ENCODE measurements around the gene SLC25A33. TPM values are rescaled to one million over a fixed set of nuclear protein-coding genes. Genes with fewer than 3 reads are reported as not detected.

Gene SLC25A33
- total RNA-seq, 1 donor from 2014 or later: 10.4 TPM

DNA sequence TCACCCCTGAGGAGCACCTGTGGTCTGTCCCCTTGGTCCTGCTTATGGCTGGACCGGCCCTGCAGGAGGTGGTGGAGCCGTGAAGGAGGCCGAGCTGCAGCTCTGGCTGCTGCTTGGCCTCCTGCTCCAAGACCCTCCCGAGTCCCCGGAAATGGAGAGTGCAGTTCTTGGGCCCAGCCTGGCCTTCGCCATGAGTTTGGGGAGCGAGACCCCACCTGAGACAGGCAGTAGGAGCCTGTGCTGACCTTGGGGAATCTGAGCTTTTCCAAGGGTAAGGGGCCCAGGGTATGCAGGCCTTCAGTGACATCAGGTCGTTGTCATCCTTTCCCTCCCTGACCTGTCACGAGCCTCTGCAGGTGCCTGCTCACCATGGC lies 63.5 kb downstream of the SLC25A33 start:
- peaks cover 7% of the 10 kb centered on the region for H3K36me3 Mint-ChIP-seq (ENCODE audit: low read depth)
- no peak overlapping the region for H3K27ac Mint-ChIP-seq
- no peaks in the 10 kb centered on the region for H3K27me3 Mint-ChIP-seq (ENCODE audit: low read depth)
- DNase-seq (ENCODE audit: low spot score): no peak
- intact Hi-C loops (cut with micrococcal nuclease): no loop called here
- H3K4me3 Mint-ChIP-seq (ENCODE audit: low read depth): no peak overlapping the region
- H3K4me1 Mint-ChIP-seq (ENCODE audit: low read depth): no peaks in the 10 kb centered on the region
- no peaks in the 10 kb centered on the region for H3K9me3 Mint-ChIP-seq

DNA sequence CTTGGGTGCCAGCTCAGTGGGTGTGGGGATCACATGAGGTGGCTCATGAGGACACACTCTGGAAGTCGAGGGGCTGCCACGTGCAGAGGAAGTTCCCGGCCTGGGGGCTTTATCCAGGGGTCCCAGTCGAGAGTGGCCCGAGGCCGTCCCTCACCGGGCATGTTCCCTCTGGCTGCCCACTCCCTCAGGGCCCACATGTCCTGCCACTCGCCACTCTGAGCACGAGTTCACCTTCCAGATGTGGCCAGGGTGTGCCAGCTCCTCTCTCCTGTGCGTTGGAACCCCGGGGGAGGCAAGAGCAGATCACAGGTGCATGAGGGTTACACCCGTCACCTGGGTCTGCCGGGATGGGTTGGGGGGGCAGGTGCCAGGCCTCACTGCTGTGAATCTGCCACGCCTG lies 64.0 kb downstream of the SLC25A33 start:
- no peak for DNase-seq (ENCODE audit: low spot score)
- intact Hi-C loops (cut with micrococcal nuclease): no loop called here
- Mint-ChIP-seq H3K27me3 (ENCODE audit: low read depth) (no peaks in the 10 kb centered on the region), H3K4me1 (ENCODE audit: low read depth) (no peaks in the 10 kb centered on the region), H3K4me3 (ENCODE audit: low read depth) (no peak overlapping the region), H3K36me3 (ENCODE audit: low read depth) (peaks cover 7% of the 10 kb centered on the region), H3K9me3 (no peaks in the 10 kb centered on the region), H3K27ac (no peak overlapping the region)

DNA sequence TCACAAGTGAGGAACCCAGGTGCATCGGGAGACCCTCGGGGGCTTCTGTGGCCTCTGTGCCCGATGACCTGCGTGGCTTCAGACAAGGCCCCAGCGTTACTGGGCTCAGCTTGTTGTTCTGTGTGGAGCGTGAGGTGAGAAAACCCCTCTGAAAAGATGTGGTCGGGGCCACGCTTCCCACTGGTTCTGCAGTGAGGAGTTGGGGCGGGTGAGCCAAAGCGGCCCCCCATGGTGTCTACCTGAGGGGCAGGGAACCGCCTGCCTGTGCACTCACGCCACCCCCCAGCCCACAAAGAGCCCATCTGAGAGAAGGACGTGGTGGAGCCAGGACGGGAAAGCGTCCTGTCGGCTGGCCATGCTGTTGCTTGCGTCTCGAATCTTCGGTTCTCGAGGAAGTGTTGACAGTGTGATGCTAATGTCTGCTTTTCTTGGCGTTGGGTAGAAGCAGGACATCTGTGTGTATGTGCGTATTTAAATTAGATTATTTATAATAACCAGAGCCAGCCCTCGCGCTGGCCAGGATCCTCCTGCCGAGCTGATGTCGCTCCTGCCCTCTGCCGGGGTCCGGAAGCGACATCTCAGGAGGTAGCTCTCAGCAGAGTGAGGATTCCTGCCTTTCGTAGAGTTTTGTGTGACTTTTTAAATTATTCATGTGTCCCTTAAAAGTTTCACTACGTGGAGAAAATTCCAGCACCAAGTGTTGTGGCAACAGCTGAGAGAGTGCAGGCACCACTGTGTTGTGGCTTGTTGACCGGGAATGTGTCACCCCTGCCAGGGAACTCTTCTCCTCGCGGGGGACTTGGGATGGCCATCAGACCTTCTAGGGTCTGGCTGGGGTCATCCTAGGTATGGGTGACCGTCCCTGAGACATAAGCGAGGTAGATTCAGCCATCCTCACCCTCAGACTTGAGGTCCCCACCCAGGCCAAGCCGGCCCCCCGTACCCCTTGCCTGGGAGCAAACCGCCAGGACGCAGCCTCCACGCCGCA lies 64.8 kb downstream of the SLC25A33 start:
- Mint-ChIP-seq H3K4me1 (ENCODE audit: low read depth) (no peaks in the 10 kb centered on the region), H3K27ac (no peak overlapping the region), H3K4me3 (ENCODE audit: low read depth) (no peak overlapping the region), H3K27me3 (ENCODE audit: low read depth) (no peaks in the 10 kb centered on the region), H3K36me3 (ENCODE audit: low read depth) (peaks cover 7% of the 10 kb centered on the region), H3K9me3 (no peaks in the 10 kb centered on the region)
- intact Hi-C loops (cut with micrococcal nuclease): no loop called here
- DNase-seq (ENCODE audit: low spot score): no peak

- no peak for DNase-seq (ENCODE audit: low spot score)
- Mint-ChIP-seq H3K9me3 (no peaks in the 10 kb centered on the region), H3K4me3 (ENCODE audit: low read depth) (no peak overlapping the region), H3K4me1 (ENCODE audit: low read depth) (no peaks in the 10 kb centered on the region), H3K27me3 (ENCODE audit: low read depth) (no peaks in the 10 kb centered on the region), H3K27ac (no peak overlapping the region), H3K36me3 (ENCODE audit: low read depth) (peaks cover 6% of the 10 kb centered on the region)
- intact Hi-C loops (cut with micrococcal nuclease): no loop called here
Measured at GRCh38 chr1:9604836-9605235, 65.6 kb downstream of the SLC25A33 start.

DNA sequence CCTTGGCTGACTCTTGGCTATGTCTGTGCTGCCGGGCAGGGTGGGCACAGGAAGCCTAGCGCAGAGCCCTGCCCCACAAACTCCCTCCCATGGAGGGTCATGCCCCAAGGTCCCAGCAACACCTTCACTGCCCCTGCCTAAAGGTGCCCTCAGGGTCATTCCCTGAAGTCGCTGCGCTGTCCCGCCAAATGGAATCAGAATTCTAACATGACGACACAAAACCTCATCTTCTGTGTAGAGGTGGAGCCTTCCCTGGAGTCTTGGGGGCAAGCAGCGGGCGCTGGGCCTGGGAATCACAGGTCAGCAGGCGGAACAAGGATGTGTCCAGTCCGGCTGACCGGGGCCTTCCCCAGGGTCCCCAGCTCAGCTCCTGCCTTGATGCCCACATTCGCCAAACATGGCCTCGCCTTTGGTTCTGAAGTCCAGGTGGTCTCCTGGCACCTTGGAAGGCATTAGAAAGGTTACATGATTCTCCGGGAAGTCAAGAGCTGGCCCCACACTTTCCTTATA lies 66.7 kb downstream of the SLC25A33 start:
- DNase-seq (ENCODE audit: low spot score): no peak
- Mint-ChIP-seq H3K9me3 (no peaks in the 10 kb centered on the region), H3K36me3 (ENCODE audit: low read depth) (peaks cover 7% of the 10 kb centered on the region), H3K4me1 (ENCODE audit: low read depth) (no peaks in the 10 kb centered on the region), H3K4me3 (ENCODE audit: low read depth) (no peak overlapping the region), H3K27ac (no peak overlapping the region), H3K27me3 (ENCODE audit: low read depth) (no peaks in the 10 kb centered on the region)
- intact Hi-C loops (cut with micrococcal nuclease): no loop called here

GRCh38 chr1:9606458-9606857 lies 67.2 kb downstream of the SLC25A33 start:
- DNase-seq (ENCODE audit: low spot score): no peak

GRCh38 chr1:9606948-9607347 lies 67.7 kb downstream of the SLC25A33 start:
- H3K4me3 Mint-ChIP-seq (ENCODE audit: low read depth): no peak overlapping the region
- no peak overlapping the region for H3K27ac Mint-ChIP-seq
- no peaks in the 10 kb centered on the region for H3K27me3 Mint-ChIP-seq (ENCODE audit: low read depth)
- no peaks in the 10 kb centered on the region for H3K9me3 Mint-ChIP-seq
- H3K4me1 Mint-ChIP-seq (ENCODE audit: low read depth): no peaks in the 10 kb centered on the region
- H3K36me3 Mint-ChIP-seq (ENCODE audit: low read depth): peaks cover 11% of the 10 kb centered on the region
- intact Hi-C loops (cut with micrococcal nuclease): no loop called here
- no peak for DNase-seq (ENCODE audit: low spot score)

More at GRCh38 chr1:9606458-9606857, 67.2 kb downstream of the SLC25A33 start:
- no peak overlapping the region for H3K4me3 Mint-ChIP-seq (ENCODE audit: low read depth)
- no peaks in the 10 kb centered on the region for H3K4me1 Mint-ChIP-seq (ENCODE audit: low read depth)
- H3K27me3 Mint-ChIP-seq (ENCODE audit: low read depth): no peaks in the 10 kb centered on the region
- no peak overlapping the region for H3K27ac Mint-ChIP-seq
- peaks cover 9% of the 10 kb centered on the region for H3K36me3 Mint-ChIP-seq (ENCODE audit: low read depth)
- no peaks in the 10 kb centered on the region for H3K9me3 Mint-ChIP-seq
- intact Hi-C loops (cut with micrococcal nuclease): no loop called here

- no peaks in the 10 kb centered on the region for H3K27me3 Mint-ChIP-seq (ENCODE audit: low read depth)
- no peaks in the 10 kb centered on the region for H3K4me1 Mint-ChIP-seq (ENCODE audit: low read depth)
- H3K4me3 Mint-ChIP-seq (ENCODE audit: low read depth): no peak overlapping the region
- H3K27ac Mint-ChIP-seq: no peak overlapping the region
- DNase-seq (ENCODE audit: low spot score): no peak
- H3K36me3 Mint-ChIP-seq (ENCODE audit: low read depth): peaks cover 11% of the 10 kb centered on the region
- H3K9me3 Mint-ChIP-seq: no peaks in the 10 kb centered on the region
- intact Hi-C loops (cut with micrococcal nuclease): no loop called here
Measured at GRCh38 chr1:9607352-9607751, 68.1 kb downstream of the SLC25A33 start.

DNA sequence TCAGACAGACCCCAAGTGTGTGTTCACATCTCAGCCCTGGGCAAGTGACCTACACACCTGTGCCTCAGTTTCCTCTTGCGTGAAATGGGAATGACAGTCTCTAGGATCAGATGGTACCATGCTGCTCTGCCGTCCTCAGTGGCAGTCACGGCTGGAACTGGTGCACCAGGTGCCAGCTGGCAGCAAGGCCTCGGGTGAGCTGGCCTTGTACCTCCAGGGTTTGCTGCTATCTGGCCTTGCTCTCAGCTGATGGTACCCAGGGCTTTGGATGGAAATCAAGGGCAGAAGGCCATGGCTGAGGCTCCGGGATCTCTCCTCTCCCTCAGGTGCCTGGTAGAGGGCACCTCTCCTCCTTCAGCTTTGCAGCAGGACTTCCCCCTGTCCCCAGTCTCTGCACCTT lies 70.7 kb downstream of the SLC25A33 start:
- peaks cover 14% of the 10 kb centered on the region for H3K36me3 Mint-ChIP-seq (ENCODE audit: low read depth)
- no peaks in the 10 kb centered on the region for H3K9me3 Mint-ChIP-seq
- H3K4me3 Mint-ChIP-seq (ENCODE audit: low read depth): no peak overlapping the region
- H3K4me1 Mint-ChIP-seq (ENCODE audit: low read depth): no peaks in the 10 kb centered on the region
- H3K27me3 Mint-ChIP-seq (ENCODE audit: low read depth): no peaks in the 10 kb centered on the region
- no peak for DNase-seq (ENCODE audit: low spot score)
- no peak overlapping the region for H3K27ac Mint-ChIP-seq
- intact Hi-C loops (cut with micrococcal nuclease): no loop called here

DNA sequence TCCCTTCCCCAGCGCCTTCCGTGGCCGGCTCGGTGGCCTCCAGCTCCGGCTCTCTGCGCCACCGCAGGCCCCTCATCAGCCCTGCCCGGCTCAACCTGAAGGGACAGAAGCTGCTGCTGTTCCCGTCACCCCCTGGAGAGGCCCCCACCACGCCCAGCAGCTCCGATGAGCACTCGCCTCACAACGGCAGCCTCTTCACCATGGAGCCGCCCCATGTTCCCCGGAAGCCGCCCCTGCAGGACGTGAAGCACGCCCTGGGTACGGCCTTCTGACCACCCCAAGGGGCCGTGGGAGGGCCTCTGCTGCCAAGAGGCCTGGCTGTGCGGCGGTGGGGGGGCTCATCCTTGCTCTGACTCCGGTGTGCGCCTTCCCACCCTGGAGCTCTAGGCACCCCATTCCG lies 71.3 kb downstream of the SLC25A33 start:
- Mint-ChIP-seq H3K36me3 (ENCODE audit: low read depth) (peaks cover 14% of the 10 kb centered on the region), H3K27ac (no peak overlapping the region), H3K27me3 (ENCODE audit: low read depth) (no peaks in the 10 kb centered on the region), H3K4me3 (ENCODE audit: low read depth) (no peak overlapping the region), H3K9me3 (no peaks in the 10 kb centered on the region), H3K4me1 (ENCODE audit: low read depth) (no peaks in the 10 kb centered on the region)
- intact Hi-C loops (cut with micrococcal nuclease): no loop called here
- no peak for DNase-seq (ENCODE audit: low spot score)

GRCh38 chr1:9611716-9612115 lies 72.5 kb downstream of the SLC25A33 start:
- Mint-ChIP-seq H3K4me1 (ENCODE audit: low read depth) (peaks cover 1% of the 10 kb centered on the region), H3K27ac (no peak overlapping the region), H3K9me3 (no peaks in the 10 kb centered on the region), H3K4me3 (ENCODE audit: low read depth) (no peak overlapping the region), H3K36me3 (ENCODE audit: low read depth) (peaks cover 14% of the 10 kb centered on the region), H3K27me3 (ENCODE audit: low read depth) (no peaks in the 10 kb centered on the region)
- DNase-seq (ENCODE audit: low spot score): no peak
- intact Hi-C loops (cut with micrococcal nuclease): no loop called here

GRCh38 chr1:9612162-9612845 lies 73.0 kb downstream of the SLC25A33 start:
- Mint-ChIP-seq H3K4me1 (ENCODE audit: low read depth) (peaks cover 1% of the 10 kb centered on the region), H3K9me3 (no peaks in the 10 kb centered on the region), H3K36me3 (ENCODE audit: low read depth) (peaks cover 14% of the 10 kb centered on the region), H3K4me3 (ENCODE audit: low read depth) (no peak overlapping the region), H3K27ac (no peak overlapping the region), H3K27me3 (ENCODE audit: low read depth) (no peaks in the 10 kb centered on the region)
- no peak for DNase-seq (ENCODE audit: low spot score)
- intact Hi-C loops (cut with micrococcal nuclease): no loop called here

Measured in activated T-helper 2 cell treated with anti-CD3 and anti-CD28 coated beads, Interferon-gamma antibody, Interleukin-2, Interleukin-4, amounts not matched to agents 10 μg/mL and 5 μg/mL and 100 μg/mL, durations not matched to agents 14 hours and 24 hours and 36 hours (primary cell).